HG02798 (cell line): Measurements from ENCODE around the gene SKIDA1.

Experiments
- ATAC-seq: cut with Tn5 transposase; IDR thresholded peaks from one replicate; pipeline ENCODE4 v1.9.1; 2021; ENCODE audit warnings: mild to moderate bottlenecking; ENCODE audit not compliant: unreplicated experiment, poor library complexity

Gene SKIDA1

GRCh38 chr10:21517134-21518031, 8.1 kb downstream of the SKIDA1 start:
- ATAC-seq: peak; percentile 69

DNA sequence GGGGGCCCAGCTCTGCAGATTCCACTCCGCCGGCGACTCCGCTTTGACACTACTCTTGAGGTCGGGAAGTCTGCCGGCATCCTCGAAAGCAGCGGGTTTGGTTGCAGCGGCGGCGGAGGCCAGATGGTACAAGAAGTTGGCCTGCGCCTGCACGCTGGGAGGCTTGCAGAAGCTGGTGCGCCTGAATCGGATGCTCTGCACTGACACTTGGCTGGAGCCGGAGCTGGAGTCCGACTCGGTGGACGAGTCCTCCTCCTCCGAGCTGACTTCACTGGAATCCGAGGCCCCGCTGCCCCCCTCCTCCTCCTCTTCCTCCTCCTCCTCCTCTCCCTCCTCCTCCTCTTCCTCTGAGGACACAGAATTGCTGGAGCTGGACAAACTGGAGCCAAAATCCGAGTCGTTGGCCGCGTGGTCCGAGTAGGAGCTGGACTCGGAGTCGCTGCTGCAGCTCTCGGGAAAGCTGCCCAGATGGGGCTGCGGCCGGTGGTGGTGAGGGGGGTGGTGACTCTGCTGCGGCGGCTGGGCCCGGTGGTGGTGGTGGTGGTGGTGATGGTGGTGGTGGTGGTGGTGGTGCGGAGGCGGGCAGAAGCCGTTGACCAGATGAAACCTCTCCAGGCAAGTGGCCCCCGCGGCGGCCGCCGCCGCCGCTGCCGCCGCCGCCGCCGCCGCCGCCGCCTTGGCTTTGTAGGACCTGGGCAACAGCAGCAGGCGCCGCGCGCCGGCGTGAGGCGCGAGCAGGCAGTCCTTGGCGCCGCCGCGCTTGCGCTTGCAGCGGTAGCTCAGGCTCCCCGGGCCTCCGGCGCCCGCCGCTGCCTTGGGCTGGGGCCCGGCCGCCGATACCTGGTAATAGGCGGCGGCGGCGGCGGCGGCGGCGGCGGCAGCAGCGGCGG, 9.0 kb downstream of the SKIDA1 start:
- peak; percentile 68 for ATAC-seq

GRCh38 chr10:21515361-21516241, 9.9 kb downstream of the SKIDA1 start:
- no peak for ATAC-seq

- ATAC-seq: no peak
Observed at GRCh38 chr10:21514818-21515351, 10.6 kb downstream of the SKIDA1 start.

DNA sequence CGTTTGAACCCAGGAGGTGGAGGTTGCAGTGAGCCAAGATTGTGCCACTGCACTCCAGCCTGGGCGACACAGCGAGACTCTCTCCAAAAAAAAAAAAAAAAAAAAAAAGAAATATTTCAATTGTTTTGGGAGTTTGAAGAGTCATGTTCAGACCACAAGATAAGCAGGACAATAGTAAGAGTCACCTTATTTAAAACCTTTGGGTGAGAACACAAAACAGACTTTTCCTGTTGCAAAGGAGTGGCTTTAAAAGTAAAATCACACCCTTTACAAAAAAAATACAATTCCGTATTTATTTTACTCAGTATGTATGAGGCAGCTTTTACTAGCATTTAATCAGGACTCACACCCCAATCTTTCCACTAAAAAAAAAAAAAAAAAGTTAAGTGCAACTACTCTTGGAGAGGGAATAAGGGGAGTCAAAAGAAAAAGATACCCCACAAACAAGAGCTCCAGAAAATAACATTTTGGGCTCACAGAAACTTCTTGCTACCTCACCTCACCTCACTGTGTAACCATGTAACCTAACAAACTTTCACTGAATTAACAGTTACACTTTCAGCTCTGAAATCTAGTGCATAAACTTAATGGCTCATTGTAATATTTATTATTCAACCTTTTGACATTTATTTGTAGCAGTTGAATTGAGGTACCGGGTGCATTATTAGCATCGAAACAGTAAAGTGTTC, 11.2 kb downstream of the SKIDA1 start:
- no peak for ATAC-seq

GRCh38 chr10:21513405-21513788, 12.1 kb downstream of the SKIDA1 start:
- ATAC-seq: no peak

DNA sequence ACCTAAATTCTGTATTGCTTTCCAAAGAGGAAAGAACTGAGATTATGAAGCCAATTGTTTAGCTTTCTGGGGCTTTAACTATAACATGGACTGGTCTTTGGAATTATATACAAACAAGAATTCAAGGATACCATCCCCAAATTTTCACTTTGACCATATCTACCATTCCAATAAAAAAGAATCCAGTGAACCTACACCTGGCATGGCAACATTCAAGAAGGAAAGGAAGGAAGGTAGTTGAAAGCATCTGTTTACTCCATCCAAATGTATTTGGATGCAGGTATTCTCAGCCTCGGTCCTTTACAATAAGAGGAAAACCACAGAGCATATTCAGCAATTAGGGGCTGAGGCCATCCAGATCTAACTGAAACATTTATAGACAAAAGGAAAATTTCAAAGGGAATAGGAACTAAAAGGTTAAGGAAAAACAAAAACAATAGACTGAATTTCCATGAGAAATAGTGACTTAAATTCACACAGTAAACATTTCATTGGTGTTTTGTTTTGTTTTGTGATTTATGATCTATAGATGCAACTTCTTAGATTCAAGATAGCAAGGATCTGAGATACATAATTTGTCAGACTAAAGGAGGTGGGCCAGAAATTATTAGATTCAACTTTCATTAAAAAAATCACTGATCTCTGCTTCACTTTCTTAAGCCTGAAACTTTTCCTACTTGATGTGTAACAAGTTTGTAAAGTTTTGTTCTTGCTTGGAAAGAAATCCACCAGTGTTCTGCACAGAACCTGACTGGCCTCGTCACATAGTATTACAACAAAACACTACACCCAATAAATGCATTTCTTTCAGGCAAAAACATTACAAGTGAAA, 12.7 kb downstream of the SKIDA1 start:
- no peak for ATAC-seq

DNA sequence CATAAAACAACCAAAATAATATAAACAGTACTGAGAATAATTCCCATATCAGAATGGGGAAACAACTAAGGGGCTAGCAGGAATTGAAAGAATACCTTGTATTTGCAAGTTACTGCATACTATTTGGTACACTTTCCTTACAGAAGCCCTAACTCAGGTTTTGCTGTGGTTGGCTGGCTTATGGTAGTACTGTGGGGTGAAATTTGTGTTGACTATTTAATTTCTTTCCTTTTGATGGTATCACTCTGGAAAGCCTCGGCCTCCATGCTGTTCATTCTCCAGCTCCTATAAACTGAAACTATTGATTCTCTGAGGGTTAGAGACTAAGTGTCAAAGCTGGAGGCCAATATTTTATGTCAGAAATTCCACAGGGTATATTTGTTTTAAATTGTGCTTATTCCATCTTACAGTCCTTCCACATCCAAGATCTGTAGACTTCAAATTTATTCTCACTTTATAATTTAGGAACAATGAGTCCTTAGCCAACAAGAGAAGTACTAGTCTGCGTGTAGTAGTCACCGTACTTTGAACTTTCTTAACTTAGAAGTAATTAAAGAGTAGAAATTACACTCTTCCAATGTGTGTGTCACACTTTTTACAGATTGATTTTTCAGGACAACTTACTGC, 13.4 kb downstream of the SKIDA1 start:
- no peak for ATAC-seq

- no peak for ATAC-seq
Observed at GRCh38 chr10:21511095-21511570, 14.3 kb downstream of the SKIDA1 start.

DNA sequence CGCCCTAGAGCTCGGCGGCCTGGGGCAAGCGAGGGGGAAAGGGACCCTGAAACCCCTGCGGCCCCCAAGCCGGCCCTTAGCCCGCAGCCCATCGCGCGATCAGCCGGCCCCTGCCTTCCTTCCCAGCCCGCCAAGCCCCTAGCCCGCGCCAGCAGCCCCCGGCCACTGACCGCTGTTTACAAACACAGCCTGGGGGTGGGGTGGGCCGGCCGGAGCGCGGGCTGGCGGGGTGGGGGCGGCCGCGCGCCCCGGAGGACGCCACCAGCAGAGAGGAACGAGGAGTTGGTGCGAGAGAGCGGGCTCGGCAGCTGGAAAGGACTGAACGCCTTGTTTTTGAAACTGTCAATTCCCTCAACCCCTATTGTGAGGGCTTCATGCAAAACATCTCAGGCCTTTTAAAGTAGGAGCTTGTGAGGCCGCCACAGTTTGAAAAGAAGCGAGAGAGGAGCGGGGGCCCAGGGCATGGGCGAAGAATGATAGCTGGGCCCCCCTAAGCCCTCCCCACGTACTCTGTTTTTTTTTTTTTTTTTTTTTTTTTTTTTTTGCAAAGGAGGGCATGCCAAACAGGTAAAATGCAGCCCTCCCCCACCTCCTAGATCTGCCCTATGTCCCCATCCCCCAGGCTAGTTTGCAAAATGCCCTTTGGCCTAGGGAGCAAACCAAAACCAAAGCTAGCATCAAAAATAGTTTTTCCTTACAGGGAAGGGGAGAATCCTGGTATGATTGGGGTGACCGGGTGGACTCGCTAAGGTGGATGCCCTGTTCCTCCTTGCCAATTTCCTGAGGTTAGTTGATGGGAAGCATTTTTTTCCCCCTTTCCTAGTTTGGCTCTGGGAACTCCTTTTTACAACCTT, 15.0 kb downstream of the SKIDA1 start:
- ATAC-seq: no peak

DNA sequence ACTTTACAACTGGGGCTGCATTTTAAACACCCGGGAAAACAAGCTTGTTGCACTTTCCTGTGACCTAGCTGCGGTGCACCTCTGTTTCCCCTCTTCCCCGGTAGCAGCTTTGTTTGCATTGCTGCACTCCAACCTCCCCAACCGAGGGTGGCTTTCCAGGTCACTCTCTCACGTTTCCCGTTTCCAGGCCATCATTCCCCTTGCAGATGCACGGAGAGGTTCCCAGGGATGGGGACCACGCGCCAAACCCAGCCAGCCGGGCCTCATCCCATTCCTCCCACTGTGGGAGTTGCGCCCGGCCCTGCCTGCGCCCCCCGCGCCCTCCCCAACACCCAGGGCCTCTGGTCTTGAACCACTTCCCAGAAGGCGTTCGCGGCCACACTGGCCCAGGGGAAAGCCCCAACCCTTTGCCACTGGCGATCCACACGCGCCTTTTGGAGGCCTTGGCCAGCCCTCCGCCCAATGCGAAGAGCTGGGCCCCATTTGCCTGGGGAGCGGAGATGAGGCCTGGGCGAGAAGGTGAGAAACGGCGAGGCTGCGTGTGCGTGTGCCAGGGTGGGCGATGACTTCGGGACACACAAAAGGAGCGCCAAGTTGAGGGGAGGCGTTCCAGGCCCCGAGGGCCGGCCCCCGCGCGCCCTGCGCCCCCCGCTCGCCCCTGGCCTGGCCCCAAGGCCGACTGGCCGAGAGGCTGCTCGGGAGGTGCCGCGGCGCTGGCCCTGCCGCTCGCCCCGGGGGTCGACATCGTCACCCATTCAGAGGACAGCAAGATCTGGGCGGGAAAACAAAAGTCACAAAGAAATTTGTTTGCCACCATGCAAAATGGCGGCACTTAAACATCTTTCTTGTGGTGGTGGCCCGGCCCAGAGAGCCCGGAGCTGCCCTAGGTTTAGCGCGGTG, 15.9 kb downstream of the SKIDA1 start:
- no peak for ATAC-seq

GRCh38 chr10:21508706-21509331, 16.7 kb downstream of the SKIDA1 start:
- ATAC-seq: no peak

- ATAC-seq: no peak
Observed at GRCh38 chr10:21507150-21507549, 18.3 kb downstream of the SKIDA1 start.

DNA sequence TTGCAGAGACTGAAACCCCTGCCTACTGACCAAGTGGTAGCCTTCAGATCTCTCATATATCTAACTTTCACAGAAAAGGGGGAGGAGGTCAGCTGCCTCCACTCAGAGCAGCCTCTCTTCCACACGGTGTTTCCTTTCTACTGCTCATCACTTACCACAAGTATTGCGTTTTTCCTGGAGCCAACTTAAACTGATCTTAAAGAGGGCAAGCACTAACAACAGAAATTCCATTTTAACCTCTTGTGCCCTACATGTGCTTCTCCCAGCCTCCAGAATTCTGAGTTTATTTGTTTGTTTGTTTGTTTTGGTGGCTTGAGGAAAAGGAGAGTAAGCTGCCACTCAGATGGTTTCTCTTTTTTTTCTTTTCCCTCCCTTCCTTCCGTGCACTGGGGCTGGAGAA, 19.1 kb downstream of the SKIDA1 start:
- no peak for ATAC-seq

DNA sequence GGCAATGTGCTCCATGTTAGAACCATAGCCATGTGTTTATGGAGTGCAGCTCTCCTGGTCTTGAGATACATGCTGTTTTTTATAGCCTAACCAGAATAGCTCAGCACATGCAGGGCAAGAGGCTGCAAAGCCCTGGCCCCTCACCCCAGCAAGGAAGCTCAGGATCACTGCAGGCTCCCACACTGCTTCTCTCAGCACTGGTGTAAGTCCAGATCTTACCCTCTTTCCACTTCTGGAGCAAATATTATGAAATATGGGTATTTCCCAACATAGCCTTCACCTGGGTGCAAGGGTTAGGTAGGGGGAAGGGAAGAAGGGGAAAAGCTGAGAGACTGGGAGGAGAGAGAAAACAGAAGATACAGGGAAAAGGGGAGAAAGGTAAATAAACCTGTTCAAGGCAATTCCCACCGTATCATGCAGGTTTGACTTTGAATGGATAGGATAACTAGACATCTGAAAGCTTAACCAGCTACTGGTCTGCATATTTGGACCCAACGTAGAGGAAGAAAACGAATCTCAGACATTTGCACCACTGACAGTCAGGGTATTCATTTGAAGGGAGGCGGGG, 19.7 kb downstream of the SKIDA1 start:
- no peak for ATAC-seq
